MM.1S (cell line): Measurements from ENCODE around the gene SPATC1L.
"Not testable (repeated sequence)": the region's sequence is repeated elsewhere in the genome, so short reads cannot be mapped to it uniquely, and the experiment has no call there.

Experiments used
- DNase-seq: peaks from one replicate; pipeline ENCODE4 v3.0.0-alpha.2; 2015
- H2AFZ ChIP-seq: fragments of 300-600 bp; sonication (generic); 2 replicates; pipeline ENCODE4 v1.6.0; 2016; ENCODE audit warnings: antibody characterized with exemption, low read length
- H3F3A ChIP-seq: fragments of 300-600 bp; sonication (generic); 2 replicates; pipeline ENCODE4 v1.6.1; 2016; ENCODE audit warnings: mild to moderate bottlenecking, antibody characterized with exemption, low read length, moderate library complexity, mixed read lengths; ENCODE audit not compliant: insufficient read depth
- H3K27ac ChIP-seq: fragments of 300-600 bp; sonication (generic); 2 replicates; pipeline ENCODE4 v1.5.1; 2016; ENCODE audit warnings: mild to moderate bottlenecking, low read length
- H3K27me3 ChIP-seq: fragments of 300-600 bp; sonication (generic); replicated peaks from 2 replicates; pipeline ENCODE4 v1.6.0; 2016; ENCODE audit warnings: low read length; ENCODE audit not compliant: insufficient read depth
- H3K36me3 ChIP-seq: fragments of 300-600 bp; sonication (generic); replicated peaks from 2 replicates; pipeline ENCODE4 v1.6.1; 2016; ENCODE audit warnings: mild to moderate bottlenecking, low read length, mixed read lengths; ENCODE audit not compliant: insufficient read depth
- H3K4me1 ChIP-seq: fragments of 300-600 bp; sonication (generic); 2 replicates; pipeline ENCODE4 v1.6.1; 2016; ENCODE audit warnings: low read length, mixed read lengths
- H3K4me2 ChIP-seq: fragments of 300-600 bp; sonication (generic); 2 replicates; pipeline ENCODE4 v1.6.0; 2016; ENCODE audit warnings: low read depth, low read length
- H3K4me3 ChIP-seq: fragments of 300-600 bp; sonication (generic); 2 replicates; pipeline ENCODE4 v1.5.1; 2016; ENCODE audit warnings: low read length, mixed read lengths
- H3K79me2 ChIP-seq: fragments of 300-600 bp; sonication (generic); 2 replicates; pipeline ENCODE4 v1.6.1; 2016; ENCODE audit warnings: mixed run types, low read length, mixed read lengths
- H3K9ac ChIP-seq: fragments of 300-600 bp; sonication (generic); 2 replicates; pipeline ENCODE4 v1.6.1; 2016; ENCODE audit warnings: low read length, mixed read lengths
- H3K9me2 ChIP-seq: fragments of 300-600 bp; sonication (generic); replicated peaks from 2 replicates; pipeline ENCODE4 v1.6.1; 2016; ENCODE audit warnings: mild to moderate bottlenecking, low read length, mixed read lengths; ENCODE audit not compliant: insufficient read depth
- H3K9me3 ChIP-seq: fragments of 300-600 bp; sonication (generic); replicated peaks from 2 replicates; pipeline ENCODE4 v1.6.1; 2016; ENCODE audit warnings: mild to moderate bottlenecking, low read length, mixed read lengths; ENCODE audit not compliant: insufficient read depth
- H4K20me1 ChIP-seq: fragments of 300-600 bp; sonication (generic); 2 replicates; pipeline ENCODE4 v1.6.1; 2016; ENCODE audit warnings: mild to moderate bottlenecking, low read length, moderate library complexity, mixed read lengths; ENCODE audit not compliant: insufficient read depth
- EZH2 ChIP-seq: fragments of 300-600 bp; sonication (generic); optimal IDR thresholded peaks from 2 replicates; pipeline ENCODE3; 2017; ENCODE audit warnings: low read depth, mild to moderate bottlenecking, antibody characterized with exemption, low read length, mixed read lengths
- EZH2phosphoT487 ChIP-seq: fragments of 300-600 bp; sonication (generic); IDR thresholded peaks from 2 replicates; pipeline ENCODE4 v1.6.1; 2018; ENCODE audit warnings: antibody characterized with exemption, low read length
- TF ChIP-seq, protein P1 (sequence below): fragments of 300-600 bp; sonication (generic); IDR thresholded peaks from 2 replicates; pipeline ENCODE4 v1.5.1; 2016; ENCODE audit warnings: antibody characterized with exemption, low read length, mixed read lengths

The SPATC1L gene

DNA sequence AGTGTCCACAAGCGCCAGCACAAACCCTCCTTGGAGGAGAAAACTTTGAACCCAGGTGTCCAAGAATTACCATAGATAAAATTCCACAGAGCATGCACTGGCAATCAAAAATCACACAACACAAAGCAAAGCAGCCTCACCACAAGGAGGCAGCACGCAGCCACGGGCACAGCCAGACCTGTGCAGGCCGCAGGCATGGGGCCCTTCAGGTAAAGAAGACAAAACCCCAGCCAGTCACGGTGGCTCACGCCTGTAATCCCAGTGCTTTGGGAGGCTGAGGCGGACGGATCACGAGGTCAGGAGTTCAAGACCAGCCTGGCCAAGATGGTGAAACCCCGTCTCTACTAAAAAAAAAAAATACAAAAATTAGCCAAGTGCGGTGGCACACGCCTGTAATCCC is 36.8 kb downstream of the SPATC1L start:
- DNase-seq = peak; percentile 79
- not testable (repeated sequence) for H3K4me2 ChIP-seq, H3K4me3 ChIP-seq, H3K79me2 ChIP-seq, H3K36me3 ChIP-seq, H3K27ac ChIP-seq, H3K4me1 ChIP-seq, H3K9ac ChIP-seq, H3K9me3 ChIP-seq, H2AFZ ChIP-seq, H3F3A ChIP-seq, H4K20me1 ChIP-seq, H3K9me2 ChIP-seq
- H3K27me3 ChIP-seq = peaks cover 48% of the 10 kb centered on the region
- TF ChIP-seq, protein P1, sequence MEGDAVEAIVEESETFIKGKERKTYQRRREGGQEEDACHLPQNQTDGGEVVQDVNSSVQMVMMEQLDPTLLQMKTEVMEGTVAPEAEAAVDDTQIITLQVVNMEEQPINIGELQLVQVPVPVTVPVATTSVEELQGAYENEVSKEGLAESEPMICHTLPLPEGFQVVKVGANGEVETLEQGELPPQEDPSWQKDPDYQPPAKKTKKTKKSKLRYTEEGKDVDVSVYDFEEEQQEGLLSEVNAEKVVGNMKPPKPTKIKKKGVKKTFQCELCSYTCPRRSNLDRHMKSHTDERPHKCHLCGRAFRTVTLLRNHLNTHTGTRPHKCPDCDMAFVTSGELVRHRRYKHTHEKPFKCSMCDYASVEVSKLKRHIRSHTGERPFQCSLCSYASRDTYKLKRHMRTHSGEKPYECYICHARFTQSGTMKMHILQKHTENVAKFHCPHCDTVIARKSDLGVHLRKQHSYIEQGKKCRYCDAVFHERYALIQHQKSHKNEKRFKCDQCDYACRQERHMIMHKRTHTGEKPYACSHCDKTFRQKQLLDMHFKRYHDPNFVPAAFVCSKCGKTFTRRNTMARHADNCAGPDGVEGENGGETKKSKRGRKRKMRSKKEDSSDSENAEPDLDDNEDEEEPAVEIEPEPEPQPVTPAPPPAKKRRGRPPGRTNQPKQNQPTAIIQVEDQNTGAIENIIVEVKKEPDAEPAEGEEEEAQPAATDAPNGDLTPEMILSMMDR = peak; percentile 80

DNA sequence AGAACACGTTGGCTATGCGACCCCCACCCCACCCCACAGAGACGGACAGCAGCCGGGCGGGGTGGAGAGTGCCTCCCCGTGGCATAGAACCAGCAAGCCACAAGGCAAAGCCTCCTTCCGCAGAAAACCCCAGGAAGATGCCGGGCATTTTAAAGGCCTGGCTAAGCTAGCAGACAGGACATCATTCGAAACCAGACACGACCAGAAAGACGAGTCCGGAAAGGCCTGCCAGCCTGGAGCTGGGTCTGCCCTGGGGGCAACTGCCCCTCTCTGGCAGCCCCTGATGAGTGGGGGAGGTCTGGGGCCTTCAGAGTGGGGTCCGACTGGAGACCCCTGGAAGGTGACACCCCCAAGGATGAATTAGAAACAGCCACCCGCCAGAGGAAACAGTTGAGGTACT is 37.4 kb downstream of the SPATC1L start:
- H3K9ac ChIP-seq = no peak overlapping the region
- H3F3A ChIP-seq = no peaks in the 10 kb centered on the region
- H3K4me3 ChIP-seq = no peak overlapping the region
- no peaks in the 10 kb centered on the region for H3K9me3 ChIP-seq
- H3K27ac ChIP-seq = no peak overlapping the region
- no peaks in the 10 kb centered on the region for H3K79me2 ChIP-seq
- no peak overlapping the region for H3K4me2 ChIP-seq
- H3K36me3 ChIP-seq = no peaks in the 10 kb centered on the region
- peaks cover 47% of the 10 kb centered on the region for H3K27me3 ChIP-seq
- no peaks in the 10 kb centered on the region for H3K4me1 ChIP-seq
- H2AFZ ChIP-seq = no peak overlapping the region
- TF ChIP-seq EZH2 (no peak), EZH2phosphoT487 (no peak)
- TF ChIP-seq, protein P1 = no peak
- DNase-seq = no peak
- no peaks in the 10 kb centered on the region for H3K9me2 ChIP-seq
- H4K20me1 ChIP-seq = no peaks in the 10 kb centered on the region

DNA sequence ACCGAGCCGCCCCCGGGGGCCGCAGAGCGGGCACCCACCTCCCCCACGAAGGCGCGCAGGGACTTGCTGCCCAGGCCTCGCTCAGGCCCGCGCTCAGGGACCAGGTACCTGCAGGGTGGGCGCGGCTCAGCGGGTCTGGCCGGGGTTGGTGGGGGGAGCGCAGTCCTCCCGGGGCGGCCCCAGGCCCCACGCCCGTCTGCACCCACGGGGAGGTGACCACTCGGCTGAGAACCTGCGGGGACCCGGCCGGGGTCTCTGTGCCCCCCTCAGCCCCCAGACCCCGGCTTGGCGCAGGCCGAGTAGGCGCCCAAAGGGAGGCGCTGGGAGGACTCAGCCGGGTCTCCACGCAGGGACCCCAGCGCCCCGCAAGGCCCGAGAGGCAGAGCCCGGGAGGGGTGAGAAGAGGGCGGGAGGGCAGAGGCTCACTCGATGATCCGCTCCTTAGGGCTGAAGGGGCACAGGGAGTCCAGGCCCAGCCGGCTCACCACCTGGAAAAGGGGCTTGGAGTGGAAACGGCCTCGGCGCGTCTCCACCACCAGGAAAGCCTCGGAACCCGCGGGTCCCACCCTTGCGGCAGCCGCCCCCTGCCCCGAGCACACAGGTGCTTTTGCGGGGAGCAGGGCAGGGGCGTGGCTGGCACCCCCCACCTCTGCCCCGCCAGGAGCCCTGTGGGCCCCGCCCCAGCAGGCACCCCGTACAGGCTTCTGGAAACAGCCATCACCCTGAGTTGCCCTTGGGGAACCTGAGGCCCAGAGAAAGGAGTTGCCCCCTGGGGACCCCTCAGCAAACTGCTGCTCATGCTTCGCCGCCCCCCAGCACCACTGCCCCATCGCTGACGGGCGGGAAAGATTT is 38.2 kb downstream of the SPATC1L start:
- Histone ChIP-seq H2AFZ (no peak overlapping the region), H3K27me3 (peaks cover 47% of the 10 kb centered on the region), H3K9ac (no peak overlapping the region), H3F3A (no peaks in the 10 kb centered on the region), H3K79me2 (no peaks in the 10 kb centered on the region), H3K4me1 (no peaks in the 10 kb centered on the region), H3K9me3 (no peaks in the 10 kb centered on the region), H4K20me1 (no peaks in the 10 kb centered on the region), H3K36me3 (no peaks in the 10 kb centered on the region), H3K9me2 (no peaks in the 10 kb centered on the region), H3K4me3 (no peak overlapping the region), H3K4me2 (no peak overlapping the region), H3K27ac (no peak overlapping the region)
- no peak for DNase-seq
- no peak for TF ChIP-seq EZH2
- TF ChIP-seq EZH2phosphoT487 = no peak
- TF ChIP-seq, protein P1 = no peak
